ENCODE measurements around the gene RNF213. TPM values are rescaled to one million over a fixed set of nuclear protein-coding genes. Genes with fewer than 3 reads are reported as not detected.

RNF213 gene
- polyA plus RNA-seq, 1 donor (not counting 4 experiments of a cell fraction or from before 2014, with no cell fraction given), result 24.4 TPM

GRCh38 chr17:80427366-80428282 lies 167.0 kb downstream of the RNF213 start:
- Histone ChIP-seq H3K9me1 (ENCODE audit: control insufficient read depth, extremely low read depth, insufficient read depth, low read length) (no peaks in the 10 kb centered on the region), H3K27ac (ENCODE audit: control insufficient read depth, insufficient read depth, low read length) (no peak overlapping the region), H3K9ac (ENCODE audit: control insufficient read depth, extremely low read depth, insufficient read depth, low read length) (no peak overlapping the region), H4K20me1 (ENCODE audit: control insufficient read depth, extremely low read depth, insufficient read depth, low read length) (no peaks in the 10 kb centered on the region), H3K36me3 (ENCODE audit: control insufficient read depth in 2 of 2, extremely low read depth in 1 of 2, insufficient read depth in 2 of 2, low read length in 2 of 2) (peaks cover 0 to 3% of the 10 kb centered on the region in 2 experiments), H3K4me3 (ENCODE audit: control insufficient read depth in 2 of 3, extremely low read depth in 1 of 3, insufficient read depth in 2 of 3, low read depth in 1 of 3, low read length in 3 of 3) (no peak overlapping the region), H3K4me1 (ENCODE audit: control insufficient read depth, extremely low read depth, insufficient read depth, low read length) (no peaks in the 10 kb centered on the region), H2AFZ (ENCODE audit: control insufficient read depth, low read length) (no peak overlapping the region), H3K79me2 (ENCODE audit: control insufficient read depth, insufficient read depth, low read length) (no peaks in the 10 kb centered on the region), H3K4me2 (ENCODE audit: control insufficient read depth, extremely low read depth, insufficient read depth, low read depth, low read length) (no peak overlapping the region), H3K27me3 (ENCODE audit: control insufficient read depth, extremely low read depth, insufficient read depth, low read length) (no peaks in the 10 kb centered on the region), H3K9me3 (ENCODE audit: control insufficient read depth, low read depth, low read length) (no peaks in the 10 kb centered on the region)
- dilution Hi-C loops (cut with MboI; ENCODE audit: extremely low pct_ligation_motif_present, low sequenced_read_pairs), result no loop called here
- FAIRE-seq (no peak), DNase-seq (ENCODE audit: low read depth, low spot score) (no peak)
- TF ChIP-seq CTCF (optimal IDR thresholded peaks at IDR 0.05 in 1 of 3, IDR thresholded peaks at IDR 0.05 in 1 of 3, conservative IDR thresholded peaks at IDR 0.05 in 1 of 3; ENCODE audit: extremely low read depth in 1 of 3, insufficient read depth in 2 of 3, low read length in 3 of 3) (no peak), EZH2 (IDR thresholded peaks at IDR 0.05; ENCODE audit: low read length) (no peak)

GRCh38 chr17:80428363-80428762 lies 167.7 kb downstream of the RNF213 start:
- no peak overlapping the region for H3K4me3 ChIP-seq (ENCODE audit: control insufficient read depth in 2 of 3, extremely low read depth in 1 of 3, insufficient read depth in 2 of 3, low read depth in 1 of 3, low read length in 3 of 3)
- H3K9ac ChIP-seq (ENCODE audit: control insufficient read depth, extremely low read depth, insufficient read depth, low read length), result no peak overlapping the region
- peaks cover 3% of the 10 kb centered on the region for H4K20me1 ChIP-seq (ENCODE audit: control insufficient read depth, extremely low read depth, insufficient read depth, low read length)
- DNase-seq (ENCODE audit: low read depth, low spot score) (no peak), FAIRE-seq (no peak)
- H3K9me3 ChIP-seq (ENCODE audit: control insufficient read depth, low read depth, low read length), result no peaks in the 10 kb centered on the region
- no peak overlapping the region for H2AFZ ChIP-seq (ENCODE audit: control insufficient read depth, low read length)
- TF ChIP-seq CTCF (optimal IDR thresholded peaks at IDR 0.05 in 1 of 3, IDR thresholded peaks at IDR 0.05 in 1 of 3, conservative IDR thresholded peaks at IDR 0.05 in 1 of 3; ENCODE audit: extremely low read depth in 1 of 3, insufficient read depth in 2 of 3, low read length in 3 of 3) (no peak), EZH2 (IDR thresholded peaks at IDR 0.05; ENCODE audit: low read length) (no peak)
- dilution Hi-C loops (cut with MboI; ENCODE audit: extremely low pct_ligation_motif_present, low sequenced_read_pairs), result no loop called here
- no peaks in the 10 kb centered on the region for H3K9me1 ChIP-seq (ENCODE audit: control insufficient read depth, extremely low read depth, insufficient read depth, low read length)
- peaks cover 0 to 3% of the 10 kb centered on the region in 2 experiments for H3K36me3 ChIP-seq (ENCODE audit: control insufficient read depth in 2 of 2, extremely low read depth in 1 of 2, insufficient read depth in 2 of 2, low read length in 2 of 2)
- H3K4me2 ChIP-seq (ENCODE audit: control insufficient read depth, extremely low read depth, insufficient read depth, low read depth, low read length), result no peak overlapping the region
- no peak overlapping the region for H3K27ac ChIP-seq (ENCODE audit: control insufficient read depth, insufficient read depth, low read length)
- H3K79me2 ChIP-seq (ENCODE audit: control insufficient read depth, insufficient read depth, low read length), result no peaks in the 10 kb centered on the region
- H3K27me3 ChIP-seq (ENCODE audit: control insufficient read depth, extremely low read depth, insufficient read depth, low read length), result no peaks in the 10 kb centered on the region
- H3K4me1 ChIP-seq (ENCODE audit: control insufficient read depth, extremely low read depth, insufficient read depth, low read length), result no peaks in the 10 kb centered on the region

Measured in keratinocyte (primary cell).